PC-3 (cell line): ENCODE measurements around the gene TMED8.

Source experiments
- EZH2 ChIP-seq: fragments of 300-600 bp; sonication (generic); IDR thresholded peaks from one replicate; pipeline ENCODE4 v1.6.1; 2017; ENCODE audit warnings: antibody characterized with exemption, mild to moderate bottlenecking, low read length; ENCODE audit not compliant: unreplicated experiment
- EZH2phosphoT487 ChIP-seq: fragments of 300-600 bp; sonication (generic); IDR thresholded peaks from 2 replicates; pipeline ENCODE4 v1.6.1; 2018; ENCODE audit warnings: mild to moderate bottlenecking, antibody characterized with exemption, low read length, borderline replicate concordance
- TF ChIP-seq, protein P1 (sequence below): fragments of 300-600 bp; sonication (generic); conservative IDR thresholded peaks from 2 replicates; pipeline ENCODE4 v1.5.1; 2017; ENCODE audit warnings: antibody characterized with exemption, low read depth, mild to moderate bottlenecking, low read length

DNA sequence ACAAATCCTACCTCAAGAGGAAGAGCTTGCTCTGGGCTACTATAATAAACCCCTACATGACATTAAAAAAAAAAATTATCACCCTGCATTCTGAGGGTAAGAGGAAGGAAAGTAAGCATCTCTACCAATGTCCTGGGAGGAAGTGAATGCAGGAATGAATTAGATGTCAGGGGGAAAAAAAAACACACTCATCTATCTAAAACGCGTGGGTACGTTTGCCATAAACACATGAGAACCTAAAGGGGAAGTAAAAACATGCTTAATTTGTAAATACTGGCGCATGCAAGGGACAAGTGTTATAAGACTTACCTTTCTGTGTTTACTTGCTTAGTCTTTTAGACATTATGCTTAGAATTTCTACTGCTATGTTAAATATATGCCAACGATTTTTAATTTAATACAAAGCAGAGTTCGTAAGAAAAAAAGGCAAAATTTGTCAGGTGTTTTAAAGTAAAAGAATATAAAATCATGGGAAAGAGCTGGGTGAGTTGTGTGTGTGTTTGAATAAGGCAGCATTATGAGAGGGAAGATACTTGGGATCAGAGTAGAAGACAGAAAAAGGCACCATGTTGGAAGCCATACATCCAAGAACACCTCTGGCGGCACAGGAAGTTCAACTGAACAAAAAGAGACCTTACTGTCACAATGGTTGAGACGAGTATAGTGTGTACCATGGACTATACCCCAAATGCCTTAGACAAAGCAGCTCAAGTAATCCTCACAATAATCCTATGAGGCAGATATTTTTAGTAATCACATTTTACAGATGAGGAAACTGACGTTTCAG is 1.5 kb downstream of the TMED8 start:
- TF ChIP-seq, protein P1, sequence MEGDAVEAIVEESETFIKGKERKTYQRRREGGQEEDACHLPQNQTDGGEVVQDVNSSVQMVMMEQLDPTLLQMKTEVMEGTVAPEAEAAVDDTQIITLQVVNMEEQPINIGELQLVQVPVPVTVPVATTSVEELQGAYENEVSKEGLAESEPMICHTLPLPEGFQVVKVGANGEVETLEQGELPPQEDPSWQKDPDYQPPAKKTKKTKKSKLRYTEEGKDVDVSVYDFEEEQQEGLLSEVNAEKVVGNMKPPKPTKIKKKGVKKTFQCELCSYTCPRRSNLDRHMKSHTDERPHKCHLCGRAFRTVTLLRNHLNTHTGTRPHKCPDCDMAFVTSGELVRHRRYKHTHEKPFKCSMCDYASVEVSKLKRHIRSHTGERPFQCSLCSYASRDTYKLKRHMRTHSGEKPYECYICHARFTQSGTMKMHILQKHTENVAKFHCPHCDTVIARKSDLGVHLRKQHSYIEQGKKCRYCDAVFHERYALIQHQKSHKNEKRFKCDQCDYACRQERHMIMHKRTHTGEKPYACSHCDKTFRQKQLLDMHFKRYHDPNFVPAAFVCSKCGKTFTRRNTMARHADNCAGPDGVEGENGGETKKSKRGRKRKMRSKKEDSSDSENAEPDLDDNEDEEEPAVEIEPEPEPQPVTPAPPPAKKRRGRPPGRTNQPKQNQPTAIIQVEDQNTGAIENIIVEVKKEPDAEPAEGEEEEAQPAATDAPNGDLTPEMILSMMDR = no peak
- TF ChIP-seq EZH2 = no peak
- no peak for TF ChIP-seq EZH2phosphoT487
